OCI-LY7 (cell line): ENCODE measurements around the gene GAS7.

Source experiments
- EZH2phosphoT487 ChIP-seq: fragments of 200-600 bp; sonication (generic); IDR thresholded peaks from 2 replicates; pipeline ENCODE4 v1.6.1; 2018; ENCODE audit warnings: low read depth, borderline replicate concordance, mild to moderate bottlenecking, mixed run types, antibody characterized with exemption, low read length, moderate library complexity, mixed read lengths
- TF ChIP-seq, protein P1 (sequence below): fragments of 200-600 bp; sonication (generic); conservative IDR thresholded peaks from 2 replicates; pipeline ENCODE4 v1.5.1; 2014; ENCODE audit warnings: mild to moderate bottlenecking, antibody characterized with exemption, low read length, moderate library complexity, mixed read lengths

DNA sequence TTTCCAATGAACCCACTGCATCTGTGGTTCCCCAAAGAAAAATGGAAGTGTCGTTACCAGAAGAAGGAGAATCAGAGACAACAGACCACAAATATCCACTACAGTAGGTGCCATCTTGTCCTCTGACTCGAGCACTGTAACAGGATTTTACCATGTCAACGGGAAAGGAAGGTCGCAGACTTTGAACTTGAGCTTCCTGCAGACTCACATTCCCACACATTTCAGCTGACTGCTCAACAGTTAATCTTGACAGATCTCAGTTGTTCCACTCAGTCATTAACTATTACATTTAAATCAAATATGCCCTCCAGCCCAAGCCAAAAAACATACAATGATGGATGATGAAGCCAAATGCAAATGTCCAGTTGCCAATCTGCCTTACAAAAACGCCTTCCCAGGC is 37.0 kb downstream of the GAS7 start:
- TF ChIP-seq, protein P1, sequence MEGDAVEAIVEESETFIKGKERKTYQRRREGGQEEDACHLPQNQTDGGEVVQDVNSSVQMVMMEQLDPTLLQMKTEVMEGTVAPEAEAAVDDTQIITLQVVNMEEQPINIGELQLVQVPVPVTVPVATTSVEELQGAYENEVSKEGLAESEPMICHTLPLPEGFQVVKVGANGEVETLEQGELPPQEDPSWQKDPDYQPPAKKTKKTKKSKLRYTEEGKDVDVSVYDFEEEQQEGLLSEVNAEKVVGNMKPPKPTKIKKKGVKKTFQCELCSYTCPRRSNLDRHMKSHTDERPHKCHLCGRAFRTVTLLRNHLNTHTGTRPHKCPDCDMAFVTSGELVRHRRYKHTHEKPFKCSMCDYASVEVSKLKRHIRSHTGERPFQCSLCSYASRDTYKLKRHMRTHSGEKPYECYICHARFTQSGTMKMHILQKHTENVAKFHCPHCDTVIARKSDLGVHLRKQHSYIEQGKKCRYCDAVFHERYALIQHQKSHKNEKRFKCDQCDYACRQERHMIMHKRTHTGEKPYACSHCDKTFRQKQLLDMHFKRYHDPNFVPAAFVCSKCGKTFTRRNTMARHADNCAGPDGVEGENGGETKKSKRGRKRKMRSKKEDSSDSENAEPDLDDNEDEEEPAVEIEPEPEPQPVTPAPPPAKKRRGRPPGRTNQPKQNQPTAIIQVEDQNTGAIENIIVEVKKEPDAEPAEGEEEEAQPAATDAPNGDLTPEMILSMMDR = no peak
- TF ChIP-seq EZH2phosphoT487 = no peak
